ENCODE results near the gene THSD7B.
A peak's percentile ranks its signal among the peaks of the same experiment; 100 is the strongest.
"Not testable (repeated sequence)": the region's sequence is repeated elsewhere in the genome, so short reads cannot be mapped to it uniquely, and the experiment has no call there.

The THSD7B gene

DNA sequence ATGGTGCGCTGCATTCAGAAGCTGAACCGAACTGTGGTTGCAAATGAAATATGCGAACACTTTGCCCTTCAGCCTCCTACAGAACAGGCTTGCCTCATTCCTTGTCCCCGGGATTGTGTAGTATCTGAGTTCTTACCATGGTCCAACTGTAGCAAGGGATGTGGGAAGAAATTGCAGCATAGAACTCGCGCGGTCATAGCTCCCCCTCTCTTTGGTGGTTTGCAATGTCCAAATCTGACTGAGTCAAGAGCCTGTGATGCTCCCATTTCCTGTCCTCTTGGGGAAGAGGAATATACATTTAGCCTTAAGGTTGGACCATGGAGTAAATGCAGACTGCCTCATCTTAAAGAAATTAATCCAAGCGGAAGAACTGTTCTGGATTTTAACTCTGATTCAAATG lies 291.4 kb downstream of the THSD7B start:
- no peaks in the 10 kb centered on the region for H3K4me1 ChIP-seq
- no peaks in the 10 kb centered on the region for H3K9me3 ChIP-seq
- H3K36me3 ChIP-seq, result no peaks in the 10 kb centered on the region
- no peak overlapping the region for H3K27ac ChIP-seq
- no peaks in the 10 kb centered on the region for H4K20me1 ChIP-seq
- no peak overlapping the region for H3K9ac ChIP-seq
- no peak overlapping the region for H3K4me2 ChIP-seq
- no peaks in the 10 kb centered on the region for H3K27me3 ChIP-seq
- no peak overlapping the region for H3K4me3 ChIP-seq
- no peak for TF ChIP-seq Cebpa-rat (IDR thresholded peaks at IDR 0.05)

DNA sequence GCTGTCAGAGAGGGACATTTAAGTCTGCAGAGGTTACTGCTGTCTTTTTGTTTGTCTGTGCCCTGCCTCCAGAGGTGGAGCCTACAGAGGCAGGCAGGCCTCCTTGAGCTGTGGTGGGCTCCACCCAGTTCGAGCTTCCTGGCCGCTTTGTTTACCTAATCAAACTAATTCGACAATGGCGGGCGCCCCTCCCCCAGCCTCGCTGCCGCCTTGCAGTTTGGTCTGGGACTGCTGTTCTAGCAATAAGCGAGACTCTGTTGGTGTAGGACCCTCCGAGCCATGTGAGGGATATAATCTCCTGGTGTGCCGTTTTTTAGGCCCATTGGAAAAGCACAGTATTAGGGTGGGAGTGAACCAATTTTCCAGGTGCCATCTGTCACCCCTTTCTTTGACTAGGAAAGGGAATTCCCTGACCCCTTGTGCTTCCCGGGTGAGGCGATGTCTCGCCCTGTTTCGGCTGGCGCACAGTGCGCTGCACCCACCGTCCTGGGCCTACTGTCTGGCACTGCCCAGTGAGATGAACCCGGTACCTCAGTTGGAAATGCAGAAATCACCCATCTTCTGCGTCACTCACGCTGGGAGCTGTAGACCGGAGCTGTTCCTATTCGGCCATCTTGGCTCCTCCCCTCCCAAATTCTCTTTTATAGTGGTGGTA lies 310.9 kb downstream of the THSD7B start:
- H3K27ac ChIP-seq, H3K36me3 ChIP-seq, H4K20me1 ChIP-seq: not testable (repeated sequence)

GRCh38 chr2:137091704-137092103 lies 326.4 kb downstream of the THSD7B start:
- H3K4me1 ChIP-seq, result no peaks in the 10 kb centered on the region
- no peak overlapping the region for H3K9ac ChIP-seq
- no peak overlapping the region for H3K4me2 ChIP-seq
- H3K27ac ChIP-seq, result no peak overlapping the region
- no peaks in the 10 kb centered on the region for H3K9me3 ChIP-seq
- no peaks in the 10 kb centered on the region for H3K36me3 ChIP-seq
- H3K4me3 ChIP-seq, result no peak overlapping the region
- no peaks in the 10 kb centered on the region for H4K20me1 ChIP-seq
- peak; percentile 39; the same call in 1 of the 2 replicates for TF ChIP-seq Cebpa-rat (IDR thresholded peaks at IDR 0.05)
- H3K27me3 ChIP-seq, result no peaks in the 10 kb centered on the region

More for the DNA sequence above, 310.9 kb downstream of the THSD7B start:
- H3K9me3 ChIP-seq, H3K4me2 ChIP-seq, H3K4me3 ChIP-seq, H3K4me1 ChIP-seq, H3K27me3 ChIP-seq, H3K9ac ChIP-seq: not testable (repeated sequence)

DNA sequence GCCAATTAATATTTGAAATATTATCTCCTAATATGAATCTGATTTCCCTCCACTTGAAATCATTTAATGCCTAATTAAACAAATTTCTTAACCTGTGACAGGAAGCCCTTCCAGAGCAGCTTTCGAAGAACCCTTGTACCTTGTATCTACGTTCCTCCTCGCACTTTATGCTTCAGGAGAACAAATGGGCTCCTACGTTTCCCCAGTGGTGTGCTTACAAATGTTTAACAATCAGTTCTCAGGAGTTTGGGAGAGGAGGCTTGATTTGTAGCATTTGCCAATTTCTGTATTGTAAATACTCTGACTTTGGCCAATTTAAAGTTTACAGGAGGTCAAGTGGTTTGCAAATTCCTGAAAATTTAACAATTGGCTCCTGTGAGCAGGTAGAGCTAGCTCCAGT lies 327.8 kb downstream of the THSD7B start:
- Histone ChIP-seq H3K27ac (no peak overlapping the region), H3K27me3 (no peaks in the 10 kb centered on the region), H3K4me1 (no peaks in the 10 kb centered on the region), H3K4me2 (no peak overlapping the region), H3K9ac (no peak overlapping the region), H3K4me3 (no peak overlapping the region), H3K9me3 (no peaks in the 10 kb centered on the region), H3K36me3 (no peaks in the 10 kb centered on the region), H4K20me1 (no peaks in the 10 kb centered on the region)
- TF ChIP-seq Cebpa-rat (IDR thresholded peaks at IDR 0.05), result no peak

GRCh38 chr2:137096187-137096586 lies 330.8 kb downstream of the THSD7B start:
- H3K4me3 ChIP-seq, result no peak overlapping the region
- H3K4me1 ChIP-seq, result no peaks in the 10 kb centered on the region
- no peak overlapping the region for H3K9ac ChIP-seq
- H3K36me3 ChIP-seq, result no peaks in the 10 kb centered on the region
- H3K27me3 ChIP-seq, result no peaks in the 10 kb centered on the region
- no peak overlapping the region for H3K4me2 ChIP-seq
- no peaks in the 10 kb centered on the region for H3K9me3 ChIP-seq
- H4K20me1 ChIP-seq, result no peaks in the 10 kb centered on the region
- no peak for TF ChIP-seq Cebpa-rat (IDR thresholded peaks at IDR 0.05)
- no peak overlapping the region for H3K27ac ChIP-seq

- Histone ChIP-seq H3K4me2 (no peak overlapping the region), H3K27me3 (no peaks in the 10 kb centered on the region), H3K9me3 (no peaks in the 10 kb centered on the region), H3K36me3 (no peaks in the 10 kb centered on the region), H3K9ac (no peak overlapping the region), H3K27ac (no peak overlapping the region), H3K4me3 (no peak overlapping the region), H4K20me1 (no peaks in the 10 kb centered on the region), H3K4me1 (no peaks in the 10 kb centered on the region)
- no peak for TF ChIP-seq Cebpa-rat (IDR thresholded peaks at IDR 0.05)
Observed at GRCh38 chr2:137096693-137097092, 331.3 kb downstream of the THSD7B start.

DNA sequence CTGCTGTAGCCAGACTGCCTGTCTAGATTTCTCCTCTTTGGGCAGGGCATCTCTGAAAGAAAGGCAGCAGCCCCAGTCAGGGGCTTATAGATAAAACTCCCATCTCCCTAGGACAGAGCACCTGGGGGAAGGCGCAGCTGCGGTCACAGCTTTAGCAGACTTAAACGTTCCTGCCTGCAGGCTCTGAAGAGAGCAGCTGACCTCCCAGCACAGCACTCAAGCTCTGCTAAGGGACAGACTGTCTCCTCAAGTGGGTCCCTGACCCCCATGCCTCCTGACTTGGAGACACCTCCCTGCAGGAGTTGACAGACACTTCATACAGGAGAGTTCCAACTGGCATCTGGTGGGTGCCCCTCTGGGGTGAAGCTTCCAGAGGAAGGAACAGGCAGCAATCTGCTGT lies 336.5 kb downstream of the THSD7B start:
- not testable (repeated sequence) for H3K4me2 ChIP-seq, H3K9me3 ChIP-seq, H3K4me3 ChIP-seq, H3K36me3 ChIP-seq, H4K20me1 ChIP-seq, H3K9ac ChIP-seq, H3K4me1 ChIP-seq, H3K27ac ChIP-seq, H3K27me3 ChIP-seq

DNA sequence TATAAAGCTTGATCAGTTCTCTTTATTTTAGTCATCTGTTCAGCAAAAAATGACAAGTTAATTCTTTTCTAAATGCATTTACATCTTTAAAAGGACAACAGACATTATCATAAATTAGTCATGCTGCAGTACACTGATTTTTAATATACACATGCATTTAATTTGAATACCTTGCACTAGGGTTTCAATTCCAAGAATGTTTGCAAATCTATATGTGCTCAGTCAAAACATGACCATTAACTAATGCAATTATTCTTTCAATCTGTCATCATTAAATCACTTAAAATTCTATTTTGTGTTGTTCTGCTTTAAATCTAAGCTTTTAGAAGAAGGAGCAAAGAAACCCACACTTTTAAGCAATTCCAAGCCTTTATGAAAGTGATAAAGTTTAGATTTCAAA lies 342.6 kb downstream of the THSD7B start:
- H3K27ac ChIP-seq, result no peak overlapping the region
- no peaks in the 10 kb centered on the region for H4K20me1 ChIP-seq
- no peaks in the 10 kb centered on the region for H3K36me3 ChIP-seq
- H3K4me3 ChIP-seq, result no peak overlapping the region
- no peak overlapping the region for H3K4me2 ChIP-seq
- no peaks in the 10 kb centered on the region for H3K9me3 ChIP-seq
- H3K9ac ChIP-seq, result no peak overlapping the region
- TF ChIP-seq Cebpa-rat (IDR thresholded peaks at IDR 0.05), result no peak
- no peaks in the 10 kb centered on the region for H3K4me1 ChIP-seq
- no peaks in the 10 kb centered on the region for H3K27me3 ChIP-seq

DNA sequence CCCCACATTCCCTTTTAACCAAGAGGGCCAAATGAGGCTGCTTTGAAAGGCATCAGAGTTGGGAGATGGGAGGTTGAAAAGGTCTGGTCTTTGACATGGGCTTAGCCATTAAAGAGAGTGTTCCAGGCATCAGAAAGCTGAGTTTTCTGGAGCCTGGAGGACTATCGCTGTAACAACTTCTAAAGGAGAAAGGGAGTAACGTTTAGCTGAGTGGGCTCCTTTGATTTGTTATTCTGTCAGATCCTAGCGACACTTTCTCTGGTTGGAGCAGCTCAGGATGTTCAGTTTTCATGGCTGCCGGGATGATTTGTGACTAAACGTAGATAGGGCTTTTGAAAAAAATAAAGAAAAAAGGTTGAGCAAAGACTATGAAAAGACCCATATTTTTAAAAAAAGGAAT lies 346.6 kb downstream of the THSD7B start:
- H3K36me3 ChIP-seq, result no peaks in the 10 kb centered on the region
- H3K27ac ChIP-seq, result no peak overlapping the region
- H3K9ac ChIP-seq, result no peak overlapping the region
- H3K9me3 ChIP-seq, result no peaks in the 10 kb centered on the region
- no peaks in the 10 kb centered on the region for H4K20me1 ChIP-seq
- H3K4me2 ChIP-seq, result no peak overlapping the region
- no peak for TF ChIP-seq Cebpa-rat (IDR thresholded peaks at IDR 0.05)
- H3K27me3 ChIP-seq, result no peaks in the 10 kb centered on the region
- no peak overlapping the region for H3K4me3 ChIP-seq
- H3K4me1 ChIP-seq, result no peaks in the 10 kb centered on the region

- Histone ChIP-seq H3K27me3 (no peaks in the 10 kb centered on the region), H3K4me1 (no peaks in the 10 kb centered on the region), H3K36me3 (no peaks in the 10 kb centered on the region), H3K9me3 (no peaks in the 10 kb centered on the region), H3K9ac (no peak overlapping the region), H3K4me3 (no peak overlapping the region), H3K27ac (no peak overlapping the region), H3K4me2 (no peak overlapping the region), H4K20me1 (no peaks in the 10 kb centered on the region)
- TF ChIP-seq Cebpa-rat (IDR thresholded peaks at IDR 0.05), result no peak
Observed at GRCh38 chr2:137115081-137115794, 349.9 kb downstream of the THSD7B start.

- H4K20me1 ChIP-seq, result no peaks in the 10 kb centered on the region
- H3K4me2 ChIP-seq, result no peak overlapping the region
- no peaks in the 10 kb centered on the region for H3K4me1 ChIP-seq
- no peak for TF ChIP-seq Cebpa-rat (IDR thresholded peaks at IDR 0.05)
- no peaks in the 10 kb centered on the region for H3K36me3 ChIP-seq
- H3K4me3 ChIP-seq, result no peak overlapping the region
- H3K27ac ChIP-seq, result no peak overlapping the region
- no peak overlapping the region for H3K9ac ChIP-seq
- H3K9me3 ChIP-seq, result no peaks in the 10 kb centered on the region
- H3K27me3 ChIP-seq, result no peaks in the 10 kb centered on the region
Observed at GRCh38 chr2:137115795-137116089, 350.4 kb downstream of the THSD7B start.
